ENCODE results near the gene ENOX1.

- TF ChIP-seq CTCF (IDR thresholded peaks at IDR 0.05) (no peak), POLR2A (IDR thresholded peaks at IDR 0.05) (no peak)
Measured at GRCh38 chr13:43353631-43354030, 433.1 kb downstream of the ENOX1 start.

Data from testis (tissue), 2 donors.